GM19463 (cell line): ENCODE results near the gene MTREX.
A peak's percentile ranks its signal among the peaks of the same experiment; 100 is the strongest.
"Not testable (repeated sequence)": the region's sequence is repeated elsewhere in the genome, so short reads cannot be mapped to it uniquely, and the experiment has no call there.

Experiments
- ATAC-seq: cut with Tn5 transposase; IDR thresholded peaks from one replicate; pipeline ENCODE4 v1.9.1; 2021; ENCODE audit warnings: mild to moderate bottlenecking, moderate library complexity; ENCODE audit not compliant: unreplicated experiment

Gene MTREX

GRCh38 chr5:55307383-55308253 lies at the start of gene MTREX, which contains the start of gene DHX29:
TSS of gene MTREX (plus strand) at chr5:55307989. CDS start at chr5:55308014, 25 bp downstream.
TSS of gene DHX29 (minus strand) at chr5:55307694. CDS start at chr5:55307573, 121 bp downstream.
- peak; percentile 94 for ATAC-seq

GRCh38 chr5:55258339-55258738 lies 49.5 kb upstream of the MTREX start:
- no peak for ATAC-seq

GRCh38 chr5:55276771-55277170 lies 31.0 kb upstream of the MTREX start:
- no peak for ATAC-seq

DNA sequence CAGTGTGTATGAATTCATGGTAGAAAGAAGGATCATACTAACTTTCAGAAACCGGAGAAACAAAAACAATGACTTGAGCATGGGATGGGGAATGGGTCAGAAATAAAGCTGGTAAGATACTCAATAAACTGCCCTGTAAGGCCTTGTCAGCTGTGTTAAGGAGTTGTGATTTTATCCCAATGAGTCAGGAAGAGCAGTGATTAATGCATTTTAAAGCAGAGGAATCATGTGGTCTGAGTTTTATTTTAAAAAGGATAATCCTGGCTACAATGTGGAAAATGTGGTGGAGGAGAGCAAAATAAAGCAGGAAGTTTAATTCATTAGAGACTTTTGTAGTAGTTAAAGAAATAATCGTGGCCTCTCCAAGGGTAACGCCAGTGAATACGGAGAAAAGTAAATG lies 29.0 kb upstream of the MTREX start:
- no peak for ATAC-seq

GRCh38 chr5:55286411-55286933 lies 21.3 kb upstream of the MTREX start:
- ATAC-seq = no peak

DNA sequence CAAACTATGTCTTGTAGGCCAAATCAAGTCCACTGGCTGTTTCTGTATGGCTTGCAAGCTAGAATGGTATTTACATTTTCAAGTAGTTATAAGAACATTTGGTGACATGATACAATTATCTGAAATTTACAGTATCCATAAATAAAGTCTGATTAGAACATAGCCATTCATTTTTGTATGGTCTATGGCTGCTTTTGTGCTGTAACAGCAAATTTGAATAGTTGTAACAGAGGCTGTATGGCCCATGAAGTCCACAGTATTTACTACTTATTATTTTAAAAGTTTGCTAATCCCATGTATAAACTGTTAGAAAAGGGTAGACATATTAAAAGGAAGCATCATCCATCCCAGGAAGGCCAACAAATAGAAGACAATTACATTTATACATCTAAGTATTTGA lies 18.0 kb upstream of the MTREX start:
- no peak for ATAC-seq

DNA sequence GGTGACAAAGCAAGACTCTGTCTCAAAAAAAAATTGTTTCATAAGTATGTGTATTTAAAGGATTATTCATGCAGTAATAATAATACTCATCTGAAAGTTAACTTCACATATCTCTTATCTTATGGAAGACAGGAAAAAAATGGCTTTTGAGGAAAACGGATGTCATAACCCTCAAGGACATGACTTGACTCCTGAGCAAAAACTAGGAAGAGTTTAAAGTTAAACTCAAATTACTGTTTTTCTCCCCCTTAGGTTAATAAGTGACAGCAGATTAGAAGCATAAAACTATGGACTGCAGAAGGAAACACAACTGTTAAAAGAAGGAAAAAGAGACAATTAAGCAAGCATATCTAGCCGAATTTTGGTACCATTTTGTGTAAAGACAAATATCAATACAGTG lies 16.8 kb upstream of the MTREX start:
- no peak for ATAC-seq

- no peak for ATAC-seq
Observed at GRCh38 chr5:55294935-55295334, 12.9 kb upstream of the MTREX start.

GRCh38 chr5:55300890-55301289 lies 6.9 kb upstream of the MTREX start:
- no peak for ATAC-seq

DNA sequence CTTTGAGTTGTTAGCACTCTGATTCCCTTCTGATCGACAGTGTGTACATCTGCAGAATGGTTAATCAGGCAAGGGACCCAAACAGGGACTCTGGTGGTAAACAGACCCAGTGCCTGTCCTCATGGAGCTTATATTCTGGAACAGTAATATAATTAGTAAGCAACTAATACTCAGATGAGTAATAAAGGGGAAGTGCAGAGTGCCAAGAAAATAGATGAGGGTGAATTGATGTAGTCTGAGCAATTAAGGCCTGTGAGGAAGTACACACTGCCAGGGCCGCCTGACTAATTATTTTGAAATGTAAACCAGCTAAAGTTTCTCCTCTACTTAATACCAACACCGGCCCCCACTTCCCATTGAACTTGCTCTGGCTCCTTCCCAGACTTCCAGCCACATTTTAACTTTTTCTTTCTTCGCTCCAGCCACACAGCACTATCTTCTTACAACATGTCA lies 4.5 kb upstream of the MTREX start:
- ATAC-seq = no peak

- no peak for ATAC-seq
Observed at GRCh38 chr5:55304584-55304983, 3.2 kb upstream of the MTREX start.

DNA sequence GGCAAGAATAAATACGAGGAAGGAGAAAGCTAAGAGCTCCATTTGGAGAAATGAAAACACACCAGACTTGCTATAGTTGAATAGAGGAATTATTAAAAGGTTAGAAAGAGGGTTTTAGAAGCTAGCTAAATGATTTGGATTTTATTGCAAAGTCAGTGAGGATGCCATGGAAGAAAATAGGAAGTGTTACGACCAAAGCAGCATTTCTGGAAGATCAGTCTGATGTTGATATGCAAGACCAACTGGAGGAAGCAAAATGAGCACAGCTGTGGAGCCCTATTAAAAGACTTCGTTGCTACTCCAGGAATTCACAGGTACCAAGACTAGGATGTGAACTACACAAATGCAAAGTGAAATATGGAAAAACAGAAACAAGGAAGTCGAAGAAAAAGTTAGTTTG lies 2.4 kb upstream of the MTREX start:
- ATAC-seq = no peak

DNA sequence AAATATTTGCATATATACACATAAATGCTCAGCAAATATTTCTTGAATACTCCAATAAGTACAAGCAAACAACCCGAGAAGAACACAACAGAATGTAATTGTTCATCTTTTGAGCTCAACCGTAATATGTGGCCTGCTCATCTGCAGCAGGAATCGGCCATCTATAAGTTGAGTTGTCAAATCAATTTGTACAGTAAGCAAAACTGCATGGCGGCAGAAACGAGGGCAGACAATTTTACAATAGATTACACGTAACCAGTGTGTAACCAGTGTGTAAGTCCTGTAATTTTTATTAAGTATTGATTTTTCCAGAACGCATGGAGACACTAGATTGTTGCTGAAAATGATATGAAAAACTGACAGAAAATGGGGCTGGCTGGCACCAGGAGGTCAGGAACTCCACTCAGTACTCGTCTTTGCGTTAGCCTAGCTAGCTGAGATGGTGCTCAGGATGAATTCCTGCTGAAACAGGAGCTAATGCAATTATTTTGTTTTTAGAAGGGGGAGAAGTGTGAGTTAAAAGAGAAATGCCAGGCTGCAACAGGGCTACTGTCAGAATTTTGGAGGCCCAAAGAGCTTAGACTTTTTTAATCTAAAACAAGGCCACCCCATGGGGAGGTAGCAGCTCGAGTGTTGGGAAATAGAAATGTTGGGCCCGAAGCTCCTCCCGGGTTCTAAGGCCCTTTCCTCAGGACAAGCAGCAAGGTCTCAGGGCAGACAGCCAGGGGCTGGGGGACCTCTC lies 977 bp upstream of the MTREX start:
- no peak for ATAC-seq

DNA sequence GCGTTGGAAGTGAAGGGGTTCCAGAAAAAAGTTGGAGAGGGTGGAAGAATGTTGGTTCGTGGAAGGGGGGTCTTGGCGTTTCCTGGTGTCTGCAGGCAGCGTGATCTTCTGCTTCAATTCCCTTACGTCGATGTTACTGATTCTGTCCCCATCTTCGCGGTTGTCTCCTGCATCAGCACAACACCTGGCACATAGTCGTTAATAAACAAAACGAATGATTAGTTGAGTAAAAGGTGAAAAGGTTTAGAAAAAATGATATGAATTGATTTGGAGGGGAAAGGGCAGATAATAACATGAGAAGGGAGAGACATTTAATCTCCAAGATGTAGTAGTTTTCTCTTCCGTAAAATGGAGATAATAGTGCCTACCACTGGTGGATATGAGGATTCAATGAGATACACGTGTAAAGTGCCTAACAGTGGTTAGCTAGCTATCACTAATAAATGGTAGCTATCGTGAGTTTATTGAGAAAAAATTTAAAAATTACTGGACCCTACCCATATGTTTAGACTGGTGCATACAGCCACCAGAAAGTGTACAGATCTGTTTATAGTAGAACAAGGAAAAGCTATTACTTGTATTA lies 556 bp downstream of the MTREX start:
- ATAC-seq = no peak

DNA sequence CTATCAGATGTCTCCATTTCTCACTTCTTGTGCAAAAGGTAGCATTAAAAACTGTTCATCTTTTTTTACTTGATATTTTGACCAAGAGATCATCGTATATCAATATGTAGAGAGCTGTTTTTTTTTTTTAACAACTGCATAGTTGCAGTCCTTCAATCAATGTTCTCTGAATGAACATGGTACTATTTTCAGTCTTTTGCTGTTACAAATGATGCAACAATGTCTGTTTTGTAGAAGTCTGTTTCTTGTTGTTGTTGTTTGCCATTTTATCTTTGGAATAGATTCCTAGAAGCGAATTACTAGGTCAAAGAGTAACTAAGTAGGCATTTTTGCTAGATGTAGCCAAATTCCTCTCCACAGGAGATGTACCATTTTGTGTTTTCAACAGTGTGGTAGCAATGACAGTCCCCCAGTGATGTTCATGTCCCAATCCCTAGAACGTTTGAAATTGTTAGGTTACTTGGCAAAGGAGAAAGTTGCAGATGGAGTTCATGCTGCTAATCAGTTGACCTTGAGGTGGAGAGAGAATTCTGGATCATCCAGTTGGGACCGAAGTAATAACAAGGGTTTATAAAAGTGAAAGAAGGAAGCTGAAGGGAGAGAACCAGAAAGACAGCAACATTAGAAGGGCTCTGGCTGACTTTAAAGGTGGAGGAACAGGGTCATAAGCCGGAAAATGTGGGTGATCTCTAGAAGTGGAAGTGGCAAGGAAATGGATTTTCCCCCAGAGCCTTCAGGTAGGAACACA lies 6.3 kb downstream of the MTREX start:
- ATAC-seq = no peak

- ATAC-seq = no peak
Observed at GRCh38 chr5:55316289-55316688, 8.5 kb downstream of the MTREX start.

DNA sequence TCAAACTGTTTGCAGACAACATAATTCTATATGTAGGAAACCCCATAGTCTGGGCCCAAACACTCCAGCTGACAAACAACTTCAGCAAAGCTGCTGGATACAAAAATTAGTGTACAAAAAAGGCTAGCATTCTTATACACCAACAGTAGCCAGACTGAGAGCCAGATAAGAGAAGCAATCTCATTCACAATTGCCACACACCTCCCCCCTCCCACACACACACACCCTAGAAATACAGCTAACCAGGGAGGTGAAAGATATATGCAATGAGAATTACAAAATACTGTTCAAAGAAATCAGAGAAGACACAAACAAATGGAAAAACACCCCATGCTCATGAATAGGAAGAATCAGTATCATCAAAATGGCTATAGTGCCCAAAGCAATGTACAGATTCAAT lies 9.0 kb downstream of the MTREX start:
- no peak for ATAC-seq

GRCh38 chr5:55318237-55318636 lies 10.4 kb downstream of the MTREX start:
- not testable (repeated sequence) for ATAC-seq

- no peak for ATAC-seq
Observed at GRCh38 chr5:55319491-55319890, 11.7 kb downstream of the MTREX start.

DNA sequence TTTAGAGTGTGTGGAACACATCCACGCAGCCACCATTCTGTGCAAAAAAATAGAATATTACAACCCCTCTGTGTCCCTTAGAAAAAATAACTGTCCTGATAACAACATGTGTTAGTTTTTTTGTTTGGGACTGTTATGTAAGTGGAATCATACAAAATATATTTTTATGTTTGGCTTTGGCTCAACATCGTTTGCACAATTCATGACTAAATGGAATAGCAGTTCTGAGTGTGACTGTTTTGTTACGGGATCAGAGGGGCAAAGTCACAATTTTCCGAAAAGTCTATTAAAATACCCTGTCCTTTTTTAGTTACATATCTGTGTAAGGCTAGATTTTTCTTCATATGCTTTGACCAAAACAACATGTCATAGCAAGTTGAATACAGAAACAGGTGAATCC lies 12.8 kb downstream of the MTREX start:
- no peak for ATAC-seq

DNA sequence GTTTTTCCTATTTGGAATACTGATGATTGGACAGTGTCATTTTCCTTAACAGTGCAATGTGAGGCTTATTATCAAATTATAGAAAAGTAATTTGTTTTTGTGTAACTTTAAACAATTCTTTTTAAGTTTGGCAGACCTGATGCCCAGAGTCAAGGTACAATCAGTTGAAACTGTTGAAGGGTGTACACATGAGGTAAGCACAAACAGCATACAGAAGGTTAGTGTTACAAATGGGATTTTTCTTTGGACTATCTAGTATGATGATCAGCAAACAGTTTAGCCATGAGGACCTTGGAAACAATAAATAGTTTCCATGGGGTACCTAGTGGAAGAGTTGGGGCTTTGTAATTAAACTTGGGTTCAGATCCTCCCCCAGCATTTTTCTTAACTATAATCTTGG lies 16.2 kb downstream of the MTREX start:
- ATAC-seq = no peak
